ENCODE results near the gene MFSD11.
A peak's percentile ranks its signal among the peaks of the same experiment; 100 is the strongest.
"Not testable (repeated sequence)": the region's sequence is repeated elsewhere in the genome, so short reads cannot be mapped to it uniquely, and the experiment has no call there.

MFSD11 gene

DNA sequence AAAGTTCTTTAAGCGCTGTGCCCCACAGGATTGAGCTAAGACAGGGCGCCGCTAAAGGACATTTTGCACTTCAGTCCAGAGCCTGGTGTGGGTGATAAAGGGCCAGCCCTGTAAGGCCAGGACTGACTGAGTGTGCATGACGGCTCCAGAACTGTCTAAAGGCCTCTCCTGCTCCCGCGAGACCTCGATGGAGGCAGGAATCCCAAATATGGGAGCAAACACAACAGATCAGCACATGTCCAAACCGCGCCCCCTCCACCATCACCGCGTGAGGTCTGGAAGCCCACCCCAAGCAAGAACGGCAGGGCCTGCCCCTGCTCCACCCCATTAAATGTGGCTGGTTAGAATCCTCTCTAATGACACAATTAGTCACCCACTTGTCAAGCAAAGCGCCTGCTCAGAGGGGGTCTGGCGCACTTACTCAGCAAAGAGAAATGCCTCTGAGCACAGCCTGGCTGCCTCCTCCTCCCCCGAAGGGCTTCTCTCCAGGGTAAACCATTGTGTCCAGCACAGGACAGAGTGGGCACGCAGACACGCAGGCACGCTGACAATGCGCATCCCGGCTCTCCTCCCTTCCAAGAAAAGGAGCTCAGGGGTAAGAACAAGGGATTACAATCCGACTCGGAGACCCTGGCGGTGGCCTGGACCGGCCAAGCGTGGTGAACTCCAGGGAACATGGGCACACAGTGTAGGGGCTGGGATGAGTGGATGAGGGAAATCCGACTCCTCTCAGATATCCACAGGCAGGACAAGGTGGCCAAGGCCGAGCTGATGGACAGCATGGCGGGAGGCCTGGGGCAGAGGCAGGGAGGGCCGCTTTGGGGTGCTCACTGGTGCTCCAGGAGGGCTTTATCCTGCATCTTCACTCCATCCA is 28.6 kb upstream of the MFSD11 start:
- no peak for DNase-seq

DNA sequence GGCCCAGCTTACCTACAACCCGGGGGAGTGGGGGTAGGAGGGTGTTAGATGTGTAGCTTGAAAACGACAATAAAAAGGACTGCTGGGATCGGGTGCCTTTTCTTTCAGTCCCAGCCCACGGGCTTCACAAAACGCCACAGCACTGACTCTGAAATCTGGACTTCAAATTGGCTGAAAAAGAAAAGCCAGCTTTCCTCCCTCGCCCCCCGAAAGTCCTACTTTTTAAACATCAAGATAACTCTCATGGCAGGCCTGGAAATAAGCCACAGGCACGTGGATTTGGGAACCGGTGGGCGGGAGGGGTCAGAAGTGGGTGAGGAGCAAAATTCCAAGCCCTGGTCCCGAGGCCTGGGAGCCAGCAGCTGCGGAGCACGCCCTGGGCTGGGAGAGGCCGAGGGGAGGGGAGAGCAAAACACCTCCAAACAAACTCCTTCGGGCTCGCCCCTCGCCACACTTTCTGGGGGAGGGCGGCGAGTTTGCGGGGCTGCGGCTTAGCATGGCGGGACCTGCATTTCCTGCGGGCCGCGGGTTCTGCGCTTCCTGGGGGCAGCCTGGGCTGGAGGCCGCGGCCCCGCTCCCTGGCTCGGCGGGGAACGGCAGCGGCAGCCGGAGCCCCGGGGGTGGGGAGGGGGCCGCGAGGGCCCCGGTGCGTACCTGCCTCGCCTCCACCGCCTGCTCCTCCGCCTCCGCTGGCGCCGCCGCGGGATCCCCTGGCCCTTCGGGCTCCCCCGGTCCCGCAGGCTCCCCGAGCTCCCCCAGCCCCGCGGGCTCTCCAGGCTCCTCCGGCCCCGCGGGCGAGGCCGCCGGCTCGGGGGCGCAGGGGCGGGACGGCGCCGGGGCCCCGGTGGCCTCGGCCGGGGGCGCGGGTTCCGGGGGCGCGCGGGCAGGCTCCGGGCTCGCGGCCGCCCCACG is 27.7 kb upstream of the MFSD11 start:
- DNase-seq, result not testable (repeated sequence)

DNA sequence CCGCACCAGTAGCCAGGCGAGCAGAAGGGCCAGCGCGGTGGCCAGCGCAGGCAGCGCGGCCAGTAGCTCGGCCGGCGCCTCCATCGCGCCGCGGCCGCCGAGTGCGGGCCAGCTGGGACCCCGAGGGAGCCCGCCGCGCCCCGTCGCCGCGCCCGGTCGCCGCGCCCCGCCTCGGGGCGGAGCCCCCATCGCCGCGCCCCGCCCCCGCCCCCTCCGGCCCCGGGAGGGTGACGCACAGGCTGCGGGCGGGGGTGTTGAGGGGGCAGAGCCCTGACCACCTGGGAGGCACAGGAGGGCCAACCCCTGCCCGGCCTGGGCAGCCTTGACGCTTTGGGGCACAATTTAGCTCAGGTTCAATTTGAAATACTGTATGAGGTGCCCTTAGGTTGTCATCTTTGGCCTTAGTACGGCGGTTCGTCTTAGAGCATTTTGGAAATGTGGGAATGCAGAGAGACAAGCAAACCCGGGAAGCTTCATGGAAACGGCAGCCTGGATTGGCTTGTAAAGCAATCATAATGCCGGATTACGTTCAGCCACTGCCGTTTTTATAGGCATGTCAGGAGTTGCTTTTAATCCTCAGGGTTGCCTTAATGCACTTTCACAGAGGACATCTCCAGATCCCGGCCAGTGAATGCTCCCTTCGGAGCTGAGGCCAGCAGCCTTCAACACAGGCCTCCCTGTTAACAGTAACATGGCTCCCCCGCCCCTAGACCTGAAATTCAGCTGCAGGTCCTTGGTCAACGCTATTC is 26.9 kb upstream of the MFSD11 start, which contains the start of gene MXRA7:
MXRA7 (minus strand) TSS at position 103 of the 749 bp plus-strand sequence; CDS start at position 84, 19 bp downstream.
- DNase-seq, result peak; percentile 33 to 37

DNA sequence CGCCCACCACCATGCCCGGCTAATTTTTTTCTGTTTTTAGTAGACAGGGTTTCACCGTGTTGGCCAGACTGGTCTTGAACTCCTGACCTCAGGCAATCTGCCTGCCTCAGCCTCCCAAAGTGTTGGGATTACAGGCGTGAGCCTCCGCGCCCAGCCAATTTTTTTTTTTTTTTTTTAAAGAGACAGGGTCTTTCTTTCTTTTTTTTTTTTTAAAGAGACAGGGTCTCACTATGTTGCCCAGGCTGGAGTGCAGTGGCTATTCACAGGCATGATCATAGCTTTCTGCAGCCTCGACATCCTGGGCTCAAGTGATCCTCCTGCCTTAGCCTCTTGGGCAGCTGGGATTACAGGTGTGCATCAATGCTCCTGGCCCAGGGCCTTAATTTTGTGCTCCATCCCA is 25.6 kb upstream of the MFSD11 start:
- DNase-seq, result not testable (repeated sequence)

DNA sequence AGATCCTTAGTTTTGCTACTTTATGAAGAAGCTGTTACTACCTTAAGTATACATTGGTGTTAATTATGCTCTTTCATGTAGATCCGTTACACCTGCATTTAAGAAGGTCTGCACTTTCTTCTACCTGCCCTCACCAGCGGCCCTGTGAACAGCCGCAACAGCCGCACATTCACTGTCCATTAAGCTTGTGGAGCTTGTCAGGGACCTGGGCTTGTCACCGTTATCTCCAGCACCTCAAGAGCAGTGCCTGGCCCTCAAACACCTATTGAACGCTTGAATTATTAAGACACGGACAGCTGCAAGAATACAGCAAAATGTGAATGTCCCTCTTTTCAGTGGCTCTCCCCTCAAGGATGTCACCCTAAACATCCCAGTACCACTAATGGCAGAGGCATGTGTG is 24.2 kb upstream of the MFSD11 start:
- DNase-seq, result no peak

DNA sequence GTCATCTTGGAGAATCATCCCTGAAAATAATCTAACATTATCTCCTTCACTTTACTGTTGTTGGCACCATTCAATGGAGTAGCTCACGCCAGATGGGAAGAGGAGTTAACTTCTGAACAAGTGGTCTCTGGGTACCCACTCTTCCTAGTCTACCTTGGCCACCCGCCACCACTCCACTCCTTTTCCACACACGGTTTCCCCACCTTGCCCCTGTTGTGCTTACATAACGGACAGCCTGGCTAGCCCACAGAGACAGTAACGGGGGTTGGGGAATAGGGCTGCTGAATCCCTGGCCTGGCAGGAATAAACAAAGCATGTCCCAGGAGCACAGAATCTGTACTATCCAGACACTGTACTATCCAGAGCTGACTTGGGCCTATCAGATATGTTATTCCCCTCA is 23.6 kb upstream of the MFSD11 start:
- DNase-seq, result no peak

DNA sequence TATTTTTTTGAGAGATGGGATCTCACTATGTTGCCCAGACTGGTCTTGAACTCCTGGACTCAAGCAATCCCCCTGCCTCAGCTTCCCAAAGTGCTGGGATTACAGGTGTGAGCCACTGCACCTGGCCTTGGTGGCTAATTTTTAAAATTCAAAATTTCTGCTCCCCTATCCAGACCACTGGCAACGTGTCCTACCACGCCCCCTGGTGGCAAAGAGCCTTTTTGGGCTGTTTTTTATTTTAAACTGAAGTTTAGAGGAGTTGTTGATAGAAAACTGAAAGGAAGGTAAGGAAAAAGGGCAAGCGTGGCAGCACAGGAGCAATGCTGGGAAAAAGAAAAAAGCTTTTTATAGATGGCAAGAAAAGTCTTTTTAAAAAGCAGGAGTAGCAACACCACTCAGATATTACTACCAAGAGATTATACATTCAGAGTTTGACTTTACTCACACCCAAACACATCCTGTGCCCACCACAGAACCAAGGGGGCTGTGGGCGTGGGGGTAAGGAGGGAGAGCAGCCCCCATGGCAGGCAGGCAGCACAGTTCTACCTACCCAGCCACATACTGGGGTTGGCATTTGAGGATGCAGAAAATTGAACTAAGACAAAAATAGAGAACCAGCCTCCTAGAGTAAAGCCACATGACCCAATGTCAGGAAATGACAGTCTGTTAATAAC is 23.0 kb upstream of the MFSD11 start:
- DNase-seq, result peak; percentile 74 to 81

DNA sequence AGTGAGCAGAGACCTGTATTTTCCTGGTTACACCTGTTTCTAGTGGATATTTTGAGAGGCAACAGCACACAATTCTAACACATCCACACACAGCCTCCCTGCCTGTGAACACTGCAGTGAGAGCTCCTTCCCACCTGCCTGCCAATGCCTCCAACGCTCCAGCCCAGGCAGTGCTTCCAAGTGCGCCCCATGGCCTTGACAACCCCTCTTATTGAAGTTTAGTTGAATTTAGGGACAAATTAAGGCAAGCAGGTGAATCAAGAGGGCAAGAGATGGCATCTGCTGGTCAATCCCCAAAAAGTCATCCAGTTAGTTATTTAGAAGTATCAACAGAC is 22.5 kb upstream of the MFSD11 start:
- no peak for DNase-seq

DNA sequence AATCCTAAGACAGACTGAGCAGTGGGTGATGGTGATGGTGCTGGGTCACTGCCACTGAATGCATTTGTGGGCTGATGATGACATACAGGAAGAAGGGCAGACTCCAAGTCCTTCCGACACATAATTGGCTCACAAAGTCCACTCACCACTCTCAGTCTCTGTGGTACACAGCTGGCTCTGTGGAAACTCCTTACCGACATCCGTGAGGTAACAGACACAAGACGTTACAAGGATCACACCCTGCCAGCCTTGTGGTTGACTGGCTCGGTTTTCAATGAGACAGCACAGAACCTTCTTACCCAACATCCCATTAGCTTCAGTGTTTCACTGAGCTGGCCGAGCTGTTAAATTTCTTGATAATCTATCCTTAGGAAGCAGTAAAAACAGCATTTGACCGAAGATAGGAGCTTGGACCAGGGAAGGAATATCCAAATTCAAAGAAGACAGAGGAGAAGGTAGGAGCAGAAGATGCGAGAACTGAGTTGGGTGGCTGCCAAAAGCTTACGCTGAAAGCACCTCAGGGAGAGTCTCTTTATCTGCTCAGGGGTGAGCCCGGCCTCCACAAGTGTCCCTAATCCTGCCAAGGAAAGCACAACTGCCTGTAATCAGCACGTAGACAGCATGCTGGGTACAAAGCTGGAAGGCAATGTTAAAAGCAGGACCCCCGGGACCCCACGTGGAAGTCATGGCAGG is 21.6 kb upstream of the MFSD11 start:
- peak in 1 of 2 experiments; percentile 12 for DNase-seq

DNA sequence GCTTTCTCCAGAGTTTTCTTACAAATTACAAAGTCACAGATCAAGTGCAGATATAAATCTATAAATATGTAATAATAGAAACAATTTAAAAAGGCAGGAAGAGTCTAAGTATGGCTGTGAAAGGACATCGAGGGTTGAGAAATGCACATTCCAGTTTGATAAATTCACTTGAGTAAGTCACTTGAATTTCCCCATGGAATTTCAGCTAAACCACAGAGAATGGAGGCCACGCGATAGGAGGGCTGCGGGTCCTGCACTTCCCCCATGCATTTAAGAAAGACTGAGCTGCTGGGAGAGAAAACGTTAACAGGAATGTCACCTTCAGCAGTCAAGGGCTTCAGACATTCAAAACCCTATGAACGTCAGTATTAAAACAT is 21.1 kb upstream of the MFSD11 start:
- DNase-seq, result no peak

DNA sequence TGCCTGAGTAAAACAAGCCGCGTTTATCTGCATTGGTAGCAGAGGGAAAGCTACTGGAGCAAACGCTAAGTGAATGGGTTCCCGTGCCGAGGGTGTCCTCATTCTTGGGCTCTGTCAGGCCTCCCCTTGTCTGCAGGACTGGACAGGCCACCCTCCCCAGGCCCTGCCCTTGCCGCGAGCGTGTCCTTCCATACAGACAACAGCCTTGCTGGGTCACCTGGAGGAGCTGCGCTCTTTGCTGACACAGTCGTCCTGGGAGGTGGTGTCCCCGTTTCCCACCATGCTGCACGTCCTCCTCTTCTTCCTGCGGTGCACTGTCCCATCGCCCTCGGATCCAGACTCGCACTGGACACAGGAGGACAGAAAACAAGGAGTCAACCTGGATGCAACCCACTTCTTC is 19.4 kb upstream of the MFSD11 start:
- DNase-seq, result no peak

DNA sequence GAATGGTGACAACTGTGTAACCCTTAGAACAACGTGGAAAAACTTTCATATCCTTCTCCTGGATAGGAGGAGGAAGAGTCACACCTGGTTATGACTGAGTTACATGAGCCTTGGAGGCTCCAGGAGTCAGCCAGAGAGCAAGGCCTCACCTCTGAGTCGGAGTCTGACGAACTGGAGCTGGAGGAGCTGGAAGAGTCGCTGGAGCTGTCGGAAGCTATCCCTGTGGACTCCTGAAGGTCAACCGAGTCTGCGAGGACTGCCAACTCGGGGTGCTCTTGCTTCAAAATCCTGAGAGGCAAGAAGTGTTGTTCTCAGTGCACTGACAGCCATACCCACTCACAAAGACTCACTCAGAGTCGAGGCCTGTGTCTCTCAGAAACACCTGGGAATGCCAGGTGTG is 17.7 kb upstream of the MFSD11 start:
- DNase-seq, result no peak

DNA sequence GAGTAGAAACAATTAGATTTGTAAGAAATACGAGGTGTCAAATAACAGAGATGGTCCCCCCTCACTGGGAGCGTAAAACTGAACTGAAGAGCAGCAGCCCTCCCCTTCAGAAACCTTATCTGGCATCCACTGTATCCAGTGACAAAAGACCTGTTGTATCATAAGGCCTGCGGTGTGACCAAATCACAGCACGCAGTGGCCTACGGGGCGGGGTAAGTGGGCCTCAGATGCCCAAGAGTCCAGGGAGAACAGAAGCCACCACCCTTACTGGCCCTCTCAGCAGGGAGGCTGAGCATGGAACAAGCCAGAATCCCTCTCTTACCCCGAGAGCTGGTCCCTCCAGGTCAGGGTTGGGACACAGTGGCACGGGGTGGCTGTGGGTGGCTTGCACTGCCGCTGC is 17.0 kb upstream of the MFSD11 start:
- no peak for DNase-seq

DNA sequence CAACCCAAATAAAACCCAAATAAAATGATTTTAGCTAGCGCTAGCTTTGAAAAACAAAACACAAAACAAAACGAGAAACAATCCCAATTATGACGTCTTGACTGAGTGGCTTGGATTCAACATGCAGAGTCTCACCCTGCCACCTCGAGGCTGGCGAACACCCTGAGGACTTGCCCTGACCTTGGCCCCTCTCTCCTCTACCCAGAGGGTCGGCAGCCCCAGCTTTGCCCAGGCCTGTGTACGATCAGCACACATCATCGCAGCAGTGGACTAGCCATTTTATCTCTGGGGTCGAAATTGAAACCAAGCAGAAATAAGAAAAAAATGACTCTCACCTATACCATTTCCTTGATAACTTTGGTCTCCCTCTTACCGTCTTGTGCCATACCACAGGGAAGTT is 16.5 kb upstream of the MFSD11 start:
- no peak for DNase-seq

DNA sequence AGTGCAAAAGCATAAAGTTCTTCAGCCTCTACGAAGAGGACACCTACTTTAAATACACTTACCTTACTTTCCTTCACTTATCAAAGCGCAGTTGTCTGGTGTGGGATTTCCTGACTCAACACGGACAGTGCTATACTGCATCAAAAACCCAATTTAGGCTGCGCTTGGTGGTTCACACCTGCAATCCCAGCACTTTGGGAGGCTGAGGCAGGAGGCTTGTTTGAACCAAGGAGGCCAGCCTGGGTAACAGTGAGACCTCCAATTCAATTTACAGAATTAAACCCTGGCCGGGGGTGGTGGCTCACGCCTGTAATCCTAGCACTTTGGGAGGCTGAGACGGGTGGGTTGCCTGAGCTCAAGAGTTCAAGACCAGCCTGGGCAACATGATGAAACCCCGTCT is 15.6 kb upstream of the MFSD11 start:
- DNase-seq, result no peak

DNA sequence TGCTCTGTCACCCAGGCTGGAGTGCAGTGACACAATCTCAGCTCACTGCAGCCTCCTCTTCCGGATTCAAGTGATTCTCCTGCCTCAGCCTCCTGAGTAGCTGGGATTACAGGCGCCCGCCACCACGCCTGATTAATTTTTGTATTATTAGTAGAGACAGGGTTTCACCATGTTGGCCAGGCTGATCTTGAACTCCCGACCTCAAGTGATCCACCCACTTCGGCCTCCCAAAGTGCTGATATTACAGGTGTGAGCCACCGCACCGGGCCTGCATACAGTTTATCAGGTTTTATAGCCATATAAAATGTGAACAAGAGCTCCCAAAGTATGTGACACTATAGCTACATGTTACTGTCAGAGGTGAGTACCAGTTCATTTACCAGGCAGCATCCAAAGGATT is 14.9 kb upstream of the MFSD11 start:
- DNase-seq, result not testable (repeated sequence)

DNA sequence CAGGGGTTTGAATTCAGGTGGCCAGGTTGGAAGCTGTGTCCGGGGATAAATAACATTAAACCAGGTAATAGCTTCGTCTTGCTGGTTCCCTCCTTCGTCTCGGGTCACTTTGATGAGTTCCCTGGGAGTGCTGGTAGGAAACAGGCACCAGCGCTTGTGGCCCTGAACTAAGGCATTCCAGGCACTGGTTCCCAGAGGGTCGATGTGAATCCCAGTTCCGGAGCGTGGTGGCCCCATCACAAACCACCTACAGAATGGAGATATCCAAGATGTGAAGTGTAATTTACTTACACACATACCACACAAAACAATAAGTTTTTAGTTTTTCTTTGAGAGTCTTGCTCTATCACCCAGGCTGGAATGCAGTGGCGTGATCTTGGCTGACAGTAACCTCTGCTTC is 14.1 kb upstream of the MFSD11 start:
- no peak for DNase-seq

DNA sequence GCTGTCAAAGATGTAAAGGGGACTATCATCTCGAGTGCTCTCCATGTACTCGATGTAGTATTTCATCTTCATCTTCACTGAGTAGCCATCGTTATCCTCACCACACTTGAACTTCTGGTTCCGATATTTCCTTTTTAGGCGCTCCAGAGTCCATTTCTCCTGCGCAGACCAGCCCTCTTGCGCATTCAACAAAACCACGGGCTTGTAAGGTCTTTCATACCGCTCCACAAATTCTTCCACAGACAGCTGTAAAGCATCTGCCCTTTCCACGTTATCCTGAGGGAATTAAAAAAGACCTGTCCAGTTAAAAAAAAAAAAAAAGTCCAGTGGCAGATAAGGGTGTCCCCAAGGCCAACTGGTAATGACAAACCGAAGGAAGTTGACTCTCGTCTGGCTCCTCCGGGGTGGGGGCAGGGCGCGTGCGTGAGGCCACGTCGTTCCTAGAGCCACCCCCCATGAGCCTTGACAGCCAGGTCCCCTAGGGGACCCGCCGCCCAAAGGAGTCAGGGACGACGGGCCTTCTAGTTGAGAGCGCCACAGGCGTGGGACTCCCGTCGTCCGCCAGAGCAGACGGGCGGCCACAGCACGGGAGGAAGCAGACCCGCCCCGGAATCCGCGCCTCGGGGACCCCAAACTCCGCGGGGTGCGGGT is 12.2 kb upstream of the MFSD11 start:
- DNase-seq, result peak; percentile 56 to 64

DNA sequence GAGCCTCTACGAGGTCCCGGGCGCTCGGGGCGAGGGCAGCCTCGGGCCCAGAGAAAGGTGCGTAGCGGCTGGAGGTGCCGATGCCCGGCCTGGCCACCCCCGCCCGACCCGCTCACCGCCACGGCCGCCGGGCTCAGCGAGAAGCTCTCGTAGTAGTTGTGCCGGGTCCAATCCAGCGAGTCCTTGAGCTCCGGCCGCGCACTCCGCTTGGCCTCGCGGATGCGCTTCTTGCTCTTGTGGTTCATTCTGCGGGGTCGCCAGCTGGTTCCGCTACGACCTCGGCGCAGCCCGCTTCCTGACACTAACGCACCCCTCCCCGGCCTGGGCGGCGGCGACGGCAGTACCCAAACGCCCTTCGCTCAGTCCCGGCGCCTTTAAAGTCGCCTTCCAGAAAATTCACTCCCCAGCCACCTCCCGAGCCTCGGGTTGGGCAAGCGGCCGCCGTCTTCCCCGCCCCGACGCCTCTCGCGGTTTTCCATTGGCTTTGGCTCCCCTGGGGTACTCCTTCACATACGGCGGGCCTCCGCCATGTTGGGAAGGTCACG is 11.6 kb upstream of the MFSD11 start, which contains the start of gene JMJD6:
JMJD6 (minus strand) TSS at position 376 of the 545 bp plus-strand sequence; CDS start at position 245, 131 bp downstream.
- DNase-seq, result peak; percentile 90 to 92

DNA sequence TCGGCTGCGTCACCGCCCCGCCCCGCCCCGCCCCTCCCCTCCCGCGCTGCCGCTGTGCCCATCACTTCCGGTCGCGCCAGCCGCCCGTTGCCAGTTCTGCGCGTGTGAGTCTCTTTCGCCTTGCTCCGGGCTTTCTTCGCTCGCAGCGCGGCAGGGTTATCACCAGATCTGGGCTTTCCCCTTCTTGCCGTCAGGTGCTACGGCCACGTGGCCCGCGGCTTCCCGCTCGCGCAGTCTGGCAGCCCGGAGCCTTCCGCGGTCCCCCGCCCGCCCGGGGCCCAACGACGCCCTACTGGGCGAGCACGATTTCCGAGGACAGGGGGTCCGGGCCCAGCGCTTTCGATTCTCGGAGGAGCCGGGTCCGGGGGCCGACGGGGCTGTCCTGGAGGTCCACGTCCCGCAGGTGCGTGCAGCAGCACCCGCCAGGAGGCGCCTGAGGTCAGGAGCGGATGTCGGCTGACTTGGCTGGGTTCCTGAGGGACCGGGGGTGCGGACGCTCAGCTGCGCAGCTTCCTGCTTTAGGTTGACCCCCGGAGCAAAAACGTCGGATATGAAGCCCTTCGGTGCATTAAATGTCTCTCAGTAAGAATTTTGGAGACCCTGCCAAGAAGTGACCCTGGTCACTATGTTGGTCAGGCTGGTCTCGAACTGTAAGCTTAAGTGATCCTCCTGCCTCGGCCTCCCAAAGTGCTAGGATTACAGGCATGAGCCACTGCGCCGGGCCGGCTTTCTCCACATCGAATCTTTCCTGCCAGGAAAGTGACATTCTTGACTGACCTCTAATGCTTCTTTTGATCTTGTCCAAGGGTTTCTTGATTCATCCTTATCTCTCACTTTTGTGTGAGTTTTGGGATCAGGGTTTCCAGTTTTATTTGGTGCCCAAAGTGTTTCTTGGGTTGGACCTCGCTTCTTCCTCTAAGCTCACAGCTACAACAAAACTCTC is 10.9 kb upstream of the MFSD11 start, which contains the start of gene METTL23:
METTL23 (plus strand) TSS at position 64 of the 943 bp plus-strand sequence. CDS start 2,872 bp downstream, outside the sequence.
- DNase-seq, result peak; percentile 66
